ENCODE results near the gene ABHD17A.

ABHD17A gene

DNA sequence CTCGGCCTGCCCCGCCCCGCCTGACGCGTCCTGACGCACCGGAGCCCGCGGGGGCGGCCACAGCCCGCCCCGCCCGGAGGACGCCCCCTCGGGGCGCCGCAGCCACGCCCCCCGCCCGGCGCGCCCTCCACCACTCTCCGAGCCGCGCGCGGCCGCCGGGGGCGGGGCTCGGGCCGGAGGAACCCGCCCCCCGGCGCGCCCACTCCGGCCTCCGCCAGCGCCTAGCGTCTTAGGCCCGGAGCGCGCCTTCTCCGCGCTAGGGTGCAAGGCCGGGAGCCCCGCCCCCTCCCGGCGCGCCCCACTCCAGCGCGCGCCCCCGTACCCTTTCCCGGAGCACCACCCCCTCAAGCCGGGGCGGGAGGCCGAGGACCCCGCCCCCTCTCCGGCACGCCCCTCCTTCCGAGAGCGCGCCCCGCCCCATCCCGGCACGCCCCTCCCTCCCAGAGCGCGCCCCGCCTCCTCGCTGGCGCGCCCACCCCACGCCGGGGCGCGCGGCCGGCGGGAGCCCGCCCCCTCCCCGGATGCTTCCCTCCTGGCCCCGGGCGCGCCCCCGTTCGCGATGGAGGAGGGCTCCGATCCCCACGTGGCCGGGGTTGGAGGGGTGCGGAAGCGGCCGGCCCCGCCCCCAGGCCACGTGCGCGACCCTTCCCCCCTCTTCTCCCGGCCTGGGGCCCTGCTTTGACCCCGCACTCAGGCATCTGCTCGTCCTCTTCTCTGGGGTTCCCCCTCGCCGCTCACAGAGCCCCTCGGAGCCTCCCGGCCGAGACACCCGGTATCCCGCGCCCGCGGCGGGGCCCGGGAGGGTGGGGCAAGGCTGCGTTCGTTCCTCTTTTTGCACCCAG, 21.4 kb downstream of the ABHD17A start:
- DNase-seq (ENCODE audit: low read depth): peak; percentile 97

DNA sequence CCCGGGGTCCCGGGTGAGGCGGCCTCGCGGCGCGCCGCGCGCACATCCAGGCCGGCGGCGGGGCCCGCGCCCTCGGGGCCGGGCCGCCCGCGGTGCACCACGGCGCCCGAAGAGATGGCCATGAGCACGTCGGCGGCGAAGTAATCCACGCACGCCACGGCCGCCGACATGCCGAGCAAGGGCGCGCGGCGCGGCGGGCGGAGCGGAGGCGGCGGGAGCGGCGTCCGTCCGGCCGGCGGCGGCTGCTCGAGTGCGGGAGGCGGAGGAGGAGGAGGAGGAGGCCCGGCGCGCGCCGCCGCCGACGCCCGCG, 22.0 kb downstream of the ABHD17A start, which contains the start of gene KLF16:
Gene KLF16 (minus strand): TSS at position 252 of the 310 bp plus-strand sequence. CDS start 82 bp downstream, at position 170.
- no peak for DNase-seq (ENCODE audit: low read depth)

DNA sequence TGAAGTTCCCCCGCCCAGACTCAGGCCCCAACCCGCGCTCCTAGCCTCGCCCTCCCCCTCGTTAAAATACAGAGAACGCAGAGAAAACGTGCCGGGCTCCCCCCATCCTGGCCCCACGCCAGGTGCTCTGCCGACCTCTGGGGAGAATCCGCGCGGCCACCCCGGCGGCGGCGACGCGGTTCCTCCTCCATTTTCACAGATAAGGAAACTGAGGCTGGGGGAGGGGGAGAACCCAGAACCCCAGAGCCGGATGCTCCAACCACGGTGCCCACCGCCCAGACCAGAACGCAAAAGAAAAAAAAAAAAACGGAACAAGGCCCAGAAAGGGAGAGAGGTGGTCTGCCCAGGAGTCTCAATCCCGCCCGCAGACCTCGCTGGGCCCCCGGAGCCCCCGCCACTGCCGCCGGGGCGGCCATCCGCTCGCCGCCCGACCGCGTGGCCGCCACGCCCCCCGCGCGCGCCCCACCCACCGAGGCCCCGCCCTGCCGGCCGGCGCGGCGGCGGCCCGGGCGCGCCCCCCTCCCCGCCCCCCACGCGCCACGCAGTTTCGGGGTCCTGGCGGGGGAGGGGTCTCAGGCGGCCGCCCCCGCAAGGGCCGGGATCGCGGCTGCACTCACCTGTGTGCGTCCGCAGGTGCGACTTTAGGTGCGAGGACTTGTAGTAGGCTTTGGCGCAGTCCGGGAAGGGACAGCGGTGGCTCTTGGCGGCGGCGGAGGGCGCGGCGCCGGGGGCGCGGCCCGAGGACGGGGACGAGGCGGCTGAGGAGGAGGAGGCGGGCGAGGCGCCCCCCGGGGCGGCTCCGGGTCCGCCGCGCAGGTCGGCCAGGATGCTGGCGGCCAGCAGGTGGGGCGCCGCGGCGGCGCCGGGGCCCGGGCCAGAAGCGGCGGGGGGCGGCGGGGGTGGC, 22.6 kb downstream of the ABHD17A start:
- DNase-seq (ENCODE audit: low read depth): peak; percentile 57

DNA sequence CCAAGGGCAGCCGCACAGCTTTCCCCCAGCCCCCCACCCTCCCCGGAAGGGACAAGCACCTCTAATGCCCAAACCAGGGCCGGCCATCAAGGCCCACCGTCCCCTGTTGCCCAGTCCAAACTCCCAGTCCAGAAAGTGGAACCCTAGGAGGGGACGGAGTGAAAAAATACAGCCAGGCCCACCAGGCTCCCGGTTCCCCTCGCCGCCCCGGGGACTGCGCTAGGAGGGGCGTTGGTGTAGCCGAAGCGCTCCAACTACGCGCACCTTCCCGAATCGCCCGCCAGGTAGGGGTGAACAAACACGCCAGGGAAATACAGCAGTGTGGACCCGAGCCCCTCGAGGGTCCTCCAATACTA, 23.2 kb downstream of the ABHD17A start:
- no peak for DNase-seq (ENCODE audit: low read depth)

DNA sequence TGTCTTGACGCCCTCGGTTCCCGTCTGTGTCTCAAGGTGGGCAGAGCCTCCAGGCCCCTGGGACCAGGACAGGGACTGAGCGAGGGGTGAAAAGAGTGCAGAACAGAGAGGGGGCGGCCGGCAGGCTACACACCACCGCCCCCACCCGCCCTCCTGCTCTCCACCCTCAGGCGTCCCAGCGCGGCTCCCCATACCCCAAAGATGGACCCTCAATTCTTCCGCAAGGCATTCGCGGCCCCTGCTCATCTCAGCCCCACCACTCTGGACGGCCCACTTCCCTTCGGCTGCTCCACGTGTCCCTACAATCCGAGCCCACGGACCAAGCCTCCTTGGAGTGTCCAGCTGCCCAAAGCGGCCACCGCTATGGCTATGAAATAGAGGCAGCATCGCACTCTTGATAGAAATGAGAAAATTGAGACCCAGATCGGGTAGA, 23.7 kb downstream of the ABHD17A start:
- DNase-seq (ENCODE audit: low read depth): no peak

DNA sequence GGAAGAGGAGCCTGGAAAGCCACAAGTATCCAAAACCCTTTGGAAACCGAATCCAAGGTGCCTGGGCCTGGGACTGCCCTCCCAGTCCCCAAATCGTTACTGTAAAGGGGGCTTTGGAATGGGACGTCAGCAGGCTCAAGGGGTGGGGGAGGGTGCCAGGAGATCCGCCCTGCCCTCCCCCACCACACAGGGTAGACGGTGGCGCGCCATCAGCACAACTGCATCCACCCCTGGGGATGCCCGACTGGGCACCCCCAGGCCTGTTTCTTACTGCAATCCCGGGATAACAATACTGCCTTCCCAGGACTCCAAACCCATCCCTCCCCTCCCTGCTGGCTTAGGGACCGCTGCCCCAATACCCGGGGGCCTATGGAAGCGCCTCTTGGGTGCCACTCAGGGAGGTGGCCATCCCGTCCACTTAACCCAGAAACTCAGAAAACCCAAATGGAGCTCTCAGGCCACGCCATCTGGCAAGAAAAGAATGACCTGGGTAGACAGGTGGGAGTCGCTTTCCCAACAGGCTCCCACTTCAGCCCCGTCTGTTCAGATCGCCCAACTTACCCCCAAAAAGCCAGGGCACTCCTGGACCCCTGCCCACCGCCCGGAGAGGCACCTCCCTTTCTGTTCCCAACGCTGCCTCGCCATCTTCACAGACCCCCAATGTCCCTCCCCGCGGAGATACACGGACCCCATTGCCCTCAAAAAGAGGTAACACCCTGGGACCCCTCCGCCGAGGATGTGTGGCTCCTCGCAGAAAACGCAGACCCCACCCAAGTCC, 24.3 kb downstream of the ABHD17A start:
- no peak for DNase-seq (ENCODE audit: low read depth)

DNA sequence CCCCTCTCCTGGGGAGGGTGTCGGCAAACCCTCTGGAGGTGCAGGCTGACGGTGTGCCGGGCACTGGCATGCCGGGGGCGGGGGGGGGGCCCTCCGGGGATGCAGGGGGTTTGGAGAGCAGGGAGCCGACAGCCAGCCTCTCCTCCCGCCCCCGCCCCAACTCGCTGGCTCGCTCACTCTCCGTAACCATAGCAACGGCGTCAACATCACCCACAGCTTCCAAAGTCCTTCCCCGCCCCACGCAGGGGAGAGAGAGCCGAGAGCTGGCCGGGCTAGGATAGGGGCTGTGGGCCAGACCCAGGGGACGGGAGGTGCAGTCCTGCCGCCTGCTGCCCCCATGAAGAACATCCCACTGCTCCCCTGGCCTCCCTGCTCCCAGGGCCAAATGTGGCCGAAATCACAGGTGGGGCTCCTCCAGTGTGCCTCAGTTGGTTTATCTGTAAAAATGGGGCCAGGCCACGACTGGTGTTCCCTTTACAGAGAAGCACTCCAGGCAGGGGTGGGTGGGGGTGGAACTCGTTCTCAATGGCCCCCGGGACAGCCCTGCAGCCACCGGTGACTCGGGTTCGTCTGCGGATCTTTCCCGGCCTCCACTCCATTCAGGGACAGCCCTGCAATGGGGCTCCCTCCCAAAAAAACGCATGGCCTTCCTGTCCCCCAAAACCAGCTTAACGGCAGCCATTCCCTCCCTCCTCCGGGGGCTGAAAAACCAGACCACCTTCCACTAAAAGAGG, 25.1 kb downstream of the ABHD17A start:
- peak; percentile 37 for DNase-seq (ENCODE audit: low read depth)

DNA sequence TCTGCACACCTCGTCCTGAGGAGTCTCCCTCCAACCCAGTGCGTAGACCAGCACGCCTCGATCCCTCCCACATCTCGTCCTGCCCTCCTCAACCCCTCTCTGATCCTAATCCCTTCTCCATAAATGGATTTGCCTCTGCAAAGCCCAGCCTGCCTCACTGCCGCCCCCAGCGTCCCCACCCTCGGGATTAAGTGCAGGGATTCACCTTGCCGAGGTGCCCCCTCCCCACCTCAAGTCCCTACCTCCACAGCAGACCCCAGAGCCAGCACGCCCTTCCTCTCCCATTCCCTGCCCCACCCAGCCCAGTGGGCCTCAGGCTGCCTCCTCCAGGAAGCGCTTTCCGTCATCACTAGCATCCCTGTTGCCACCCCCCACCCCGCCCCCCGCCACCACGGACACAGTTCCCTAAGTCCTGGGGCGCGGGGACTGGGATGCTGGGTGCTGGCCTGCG, 25.9 kb downstream of the ABHD17A start:
- DNase-seq (ENCODE audit: low read depth): no peak

DNA sequence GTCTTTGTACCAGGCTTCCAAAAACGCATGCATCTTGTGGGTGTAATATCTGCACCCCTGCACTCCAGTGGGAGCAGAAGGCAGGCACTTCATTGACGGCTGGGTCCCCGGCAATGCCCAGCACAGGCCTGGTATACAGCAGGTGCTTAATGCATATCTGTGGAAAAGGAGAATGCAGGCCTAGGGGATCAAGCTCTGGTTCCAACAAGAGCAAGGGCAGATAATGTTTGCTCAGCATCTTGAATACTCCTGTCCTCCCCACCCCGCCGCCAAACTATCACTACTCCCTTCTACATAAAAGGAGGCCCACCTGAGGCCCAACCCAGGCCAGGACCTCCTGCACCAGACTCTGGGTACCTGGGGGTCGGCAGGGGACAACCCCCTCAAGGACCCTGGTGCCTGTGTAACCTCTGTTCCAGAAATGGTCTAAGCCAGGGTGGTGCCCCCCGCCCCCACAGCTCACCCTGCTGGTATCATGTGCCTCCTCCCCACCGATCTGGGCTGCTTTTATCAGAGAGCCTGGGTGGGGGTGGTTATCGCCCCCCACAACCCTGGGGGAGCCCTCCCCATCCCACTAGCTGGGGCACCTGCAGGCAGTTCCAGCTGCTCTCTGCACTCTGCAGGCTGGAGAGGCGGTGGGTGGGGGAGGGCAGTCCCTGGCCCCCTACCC, 26.7 kb downstream of the ABHD17A start:
- DNase-seq (ENCODE audit: low read depth): no peak

DNA sequence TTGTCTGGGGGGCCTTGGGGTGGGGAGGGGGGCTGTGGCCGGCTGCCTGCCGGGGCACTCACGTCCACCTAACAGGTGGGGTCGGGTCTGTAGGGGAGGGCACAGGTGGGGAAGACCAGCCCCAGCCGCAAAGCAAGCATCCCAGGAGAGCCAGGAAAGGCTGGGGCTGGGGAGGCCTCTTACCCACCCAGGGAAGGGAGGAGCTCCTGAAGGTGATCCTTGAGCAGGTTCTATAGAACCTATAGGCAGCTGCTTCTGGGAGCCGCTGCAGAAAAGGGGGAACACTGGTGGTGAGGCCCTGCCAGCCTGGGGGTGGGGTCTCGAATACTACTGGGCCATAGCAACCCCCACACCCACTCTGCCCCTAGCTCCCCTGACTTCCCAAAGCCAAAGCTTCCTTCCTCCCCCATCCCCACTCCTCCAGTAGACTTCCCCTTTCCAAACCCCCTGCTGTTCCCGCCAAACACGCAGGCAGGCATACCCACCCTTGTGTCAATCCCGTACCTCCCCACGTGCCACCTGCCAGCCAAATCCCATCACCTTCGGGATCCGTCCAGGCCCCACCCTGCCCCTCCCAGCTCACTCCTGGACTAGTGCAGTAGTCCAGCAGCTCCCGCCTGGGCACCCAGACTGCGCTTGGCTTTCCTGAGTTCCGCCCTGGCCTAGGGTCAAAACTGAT, 27.5 kb downstream of the ABHD17A start:
- DNase-seq (ENCODE audit: low read depth): no peak

DNA sequence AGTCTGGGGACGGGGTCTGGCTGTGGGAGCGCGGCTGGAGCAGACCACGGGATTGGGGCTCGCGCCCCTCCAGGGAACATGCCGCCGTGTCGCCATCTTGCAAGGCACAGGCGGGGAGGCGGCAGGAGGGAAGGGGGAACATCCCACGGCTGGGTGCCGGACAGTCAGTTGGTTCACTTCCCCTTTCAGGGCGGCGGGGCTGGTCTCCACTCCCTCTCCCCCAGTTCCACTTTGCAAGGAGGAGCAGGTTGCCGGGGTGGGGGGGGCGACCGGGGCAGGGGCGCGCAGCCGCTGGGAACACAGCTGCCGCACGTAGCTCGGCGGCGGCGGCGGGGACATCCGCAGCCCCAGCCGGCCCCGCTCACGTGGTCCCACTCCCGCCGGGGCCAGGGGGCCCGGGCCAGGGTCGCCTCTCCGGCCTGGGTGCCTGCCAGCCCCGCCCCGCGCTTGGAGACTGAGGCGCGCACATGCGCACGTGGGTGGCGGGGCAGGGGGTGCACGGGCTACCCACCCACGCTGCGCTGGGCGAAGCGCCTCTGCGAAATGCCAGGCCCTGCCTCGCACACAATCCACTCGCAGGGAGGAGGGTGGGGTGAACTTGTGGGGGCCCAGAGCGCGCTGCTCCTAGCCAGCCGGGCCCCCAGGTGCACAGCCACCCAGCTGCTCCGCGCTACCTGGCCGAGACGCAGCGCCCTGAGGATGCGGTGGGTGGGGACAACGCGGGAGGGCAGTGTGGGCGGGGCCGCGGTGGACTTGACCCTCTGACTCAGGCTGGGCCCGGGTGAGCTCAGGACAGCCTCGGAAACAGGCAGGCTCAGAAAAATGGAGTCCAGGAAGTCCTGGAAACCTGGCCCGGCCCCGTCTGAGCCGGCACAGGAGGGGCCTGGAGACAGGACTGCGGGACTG, 28.3 kb downstream of the ABHD17A start:
- peak; percentile 51 for DNase-seq (ENCODE audit: low read depth)

DNA sequence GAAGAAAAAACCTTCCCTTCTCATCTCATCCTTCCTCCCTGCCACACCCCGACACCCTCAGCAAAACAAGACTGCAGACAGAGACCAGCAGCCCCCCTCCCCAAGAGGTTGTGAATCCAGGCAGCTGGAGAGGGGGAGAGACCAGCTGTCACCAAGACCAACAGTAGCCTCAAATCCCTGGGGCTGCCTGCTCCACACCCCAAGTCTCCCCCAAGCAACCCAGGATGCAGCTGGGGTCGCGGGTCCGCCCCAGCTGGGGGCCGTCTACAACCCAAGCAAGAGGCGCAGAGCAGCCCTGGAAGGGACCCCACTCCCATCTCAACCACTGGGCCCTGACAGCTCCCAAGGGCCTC, 29.0 kb downstream of the ABHD17A start:
- DNase-seq (ENCODE audit: low read depth): no peak

DNA sequence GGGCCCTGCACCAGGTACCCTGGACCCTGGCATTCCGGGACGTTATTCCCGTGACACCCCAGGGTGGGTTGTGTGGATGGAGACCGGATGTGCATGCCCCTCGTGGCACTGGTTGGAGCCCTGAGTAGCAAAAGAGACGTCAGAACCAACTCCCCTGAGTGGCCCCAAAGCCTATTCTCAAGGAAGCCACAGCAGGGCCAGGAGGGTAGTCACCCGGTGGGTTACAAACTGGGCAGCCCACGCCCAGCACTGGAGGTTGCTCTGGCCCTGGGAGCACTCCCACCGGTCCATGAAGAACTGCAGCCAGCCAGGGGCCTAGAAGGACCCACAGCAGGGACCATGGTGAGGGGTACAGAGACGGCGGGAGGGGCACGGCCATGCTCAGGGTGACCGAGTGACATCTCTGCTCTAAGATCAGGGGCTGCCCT, 29.5 kb downstream of the ABHD17A start:
- peak; percentile 45 for DNase-seq (ENCODE audit: low read depth)

DNA sequence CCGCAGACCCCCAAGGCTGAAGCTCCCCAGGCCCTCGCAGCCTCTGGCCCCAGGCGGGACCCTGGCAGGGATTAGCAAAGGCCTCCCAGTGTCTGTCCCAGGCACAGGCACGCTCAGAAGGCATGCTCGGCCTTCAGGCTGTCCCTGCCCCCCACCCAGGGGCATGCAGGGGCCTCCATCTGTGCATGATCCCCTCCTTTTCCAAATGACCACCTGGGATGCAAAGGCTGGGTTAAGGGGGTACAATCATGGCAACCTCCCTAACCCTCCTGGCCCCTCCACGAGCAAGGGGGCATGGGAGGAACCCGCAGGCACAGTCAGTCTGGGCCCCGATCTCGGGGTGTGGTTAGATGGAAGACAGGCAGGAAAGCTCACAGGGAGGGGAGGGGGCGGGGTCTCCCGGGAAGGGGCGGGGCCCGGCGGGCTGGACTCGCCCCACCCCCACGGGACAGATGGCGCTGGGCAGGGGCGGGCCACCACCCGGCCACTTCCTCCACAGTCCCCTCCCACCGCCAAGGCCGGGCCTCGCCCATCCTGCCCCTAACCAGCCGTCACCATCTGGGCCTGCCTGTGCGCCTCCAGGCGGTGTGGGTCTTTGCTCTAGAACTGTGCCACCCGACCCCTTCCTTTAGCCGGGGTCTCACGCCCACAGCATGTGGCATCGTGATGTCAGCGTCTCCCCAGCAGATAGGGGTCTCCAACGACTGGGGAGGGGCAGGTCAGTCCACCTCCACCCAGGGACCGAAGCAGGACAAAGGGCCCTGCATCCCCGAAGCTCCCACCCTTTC, 30.1 kb downstream of the ABHD17A start:
- peak; percentile 86 for DNase-seq (ENCODE audit: low read depth)

DNA sequence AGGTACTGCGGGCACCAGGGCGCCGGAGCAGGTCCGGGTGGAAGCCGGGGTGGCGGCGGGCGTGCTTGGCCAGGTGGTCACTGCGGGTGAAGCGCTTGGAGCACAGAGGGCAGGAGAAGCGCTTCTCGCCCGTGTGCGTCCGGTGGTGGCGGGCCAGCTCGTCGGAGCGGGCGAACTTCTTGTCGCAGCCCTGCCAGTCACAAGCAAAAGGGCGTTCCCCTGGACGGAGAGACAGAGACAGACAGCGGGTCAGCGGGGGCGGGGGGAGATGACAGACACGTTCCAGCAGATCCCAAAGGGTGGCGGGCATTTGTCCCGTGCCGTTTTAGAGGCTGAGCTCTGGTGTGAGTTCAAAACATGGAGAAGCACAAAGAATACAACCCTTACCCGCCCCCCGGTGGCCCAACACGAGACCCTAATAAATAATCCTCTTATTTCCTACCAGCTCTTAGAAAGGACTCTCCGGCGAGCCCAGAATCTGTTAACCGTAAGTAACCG, 30.7 kb downstream of the ABHD17A start:
- DNase-seq (ENCODE audit: low read depth): no peak

DNA sequence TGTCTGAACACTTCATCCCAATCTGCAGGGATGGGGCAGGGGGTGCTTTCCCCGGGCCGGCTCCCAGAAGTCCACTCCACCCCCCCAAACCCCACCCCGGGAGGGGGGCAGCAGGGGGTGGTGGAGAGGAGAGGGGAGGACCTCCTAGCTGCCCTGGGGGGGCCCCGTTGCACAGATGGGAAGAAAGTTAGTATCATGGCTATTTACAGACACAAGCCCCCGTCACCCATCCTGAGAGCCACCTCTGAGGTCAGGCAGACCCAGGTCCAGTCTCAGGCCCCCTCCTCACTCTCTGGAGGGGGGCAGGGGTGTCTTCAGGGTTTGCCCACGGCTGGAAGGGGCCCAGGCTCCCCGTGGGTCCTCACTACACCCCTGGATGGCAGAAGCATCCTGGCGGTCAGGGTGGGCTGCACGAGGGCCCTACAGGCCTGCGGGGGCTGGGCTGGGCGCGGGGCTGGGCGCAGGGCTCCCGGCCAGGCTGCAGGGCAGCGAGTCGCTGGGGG, 31.2 kb downstream of the ABHD17A start:
- no peak for DNase-seq (ENCODE audit: low read depth)

DNA sequence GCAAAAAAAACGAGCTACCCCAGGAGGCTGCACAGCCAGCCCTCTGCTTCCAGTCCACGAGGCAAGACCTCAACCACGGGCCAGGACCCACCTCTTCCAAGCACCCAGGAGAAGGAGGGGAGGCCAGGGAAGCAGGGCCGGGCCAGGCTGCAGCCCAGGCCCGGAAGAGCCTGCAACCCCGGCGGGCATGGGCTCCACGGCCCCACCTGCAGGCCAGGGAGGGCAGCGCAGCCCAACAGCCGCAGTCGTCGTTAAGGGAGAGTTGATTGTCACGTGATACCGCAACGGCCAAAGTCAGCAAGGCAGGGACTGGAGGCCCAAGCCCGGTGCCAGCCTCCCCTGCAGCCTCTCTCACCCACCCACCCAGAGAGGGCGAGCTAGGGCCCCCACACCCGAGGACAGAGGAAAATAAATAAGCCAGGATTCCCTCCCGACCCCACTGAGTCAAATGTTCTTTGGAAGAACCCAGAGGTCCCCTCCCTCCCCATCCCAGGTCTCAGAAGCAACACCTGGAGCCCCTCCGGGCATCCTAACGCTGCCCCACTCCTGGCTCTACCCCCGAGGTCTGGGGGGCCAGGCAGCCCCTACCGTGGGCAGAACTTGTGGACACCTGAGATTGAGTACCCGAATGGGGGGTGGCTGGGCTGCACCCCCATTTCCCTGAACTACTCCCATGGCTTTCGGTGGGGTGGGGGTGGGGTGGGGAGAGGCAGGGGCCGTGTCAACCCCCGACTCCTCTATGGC, 31.8 kb downstream of the ABHD17A start:
- peak; percentile 87 for DNase-seq (ENCODE audit: low read depth)

Data from activated T-cell treated with anti-CD3 and anti-CD28 coated beads for 48 hours (primary cell).